ENCODE data around the gene KIAA1958.
A peak's percentile ranks its signal among the peaks of the same experiment; 100 is the strongest.

Gene KIAA1958

DNA sequence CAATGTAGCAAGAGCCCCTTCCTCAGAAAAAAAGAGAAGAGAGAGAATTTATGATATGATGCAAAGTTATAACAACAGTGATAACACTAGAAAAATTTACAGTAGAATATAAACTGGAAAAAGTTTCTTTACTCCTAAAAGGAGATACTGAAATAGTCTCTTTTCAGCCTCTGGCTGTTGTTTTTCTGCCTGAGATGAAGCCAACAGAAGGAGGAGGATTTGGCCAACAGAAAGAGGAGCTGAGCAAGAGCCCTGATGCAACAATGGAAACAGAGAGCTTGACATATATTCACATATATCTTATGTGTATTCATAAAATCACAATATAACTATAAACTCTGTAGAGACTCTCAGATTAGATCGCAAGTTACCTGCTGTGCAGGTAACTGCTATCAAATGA lies 122.2 kb downstream of the KIAA1958 start:
- no peak for DNase-seq

DNA sequence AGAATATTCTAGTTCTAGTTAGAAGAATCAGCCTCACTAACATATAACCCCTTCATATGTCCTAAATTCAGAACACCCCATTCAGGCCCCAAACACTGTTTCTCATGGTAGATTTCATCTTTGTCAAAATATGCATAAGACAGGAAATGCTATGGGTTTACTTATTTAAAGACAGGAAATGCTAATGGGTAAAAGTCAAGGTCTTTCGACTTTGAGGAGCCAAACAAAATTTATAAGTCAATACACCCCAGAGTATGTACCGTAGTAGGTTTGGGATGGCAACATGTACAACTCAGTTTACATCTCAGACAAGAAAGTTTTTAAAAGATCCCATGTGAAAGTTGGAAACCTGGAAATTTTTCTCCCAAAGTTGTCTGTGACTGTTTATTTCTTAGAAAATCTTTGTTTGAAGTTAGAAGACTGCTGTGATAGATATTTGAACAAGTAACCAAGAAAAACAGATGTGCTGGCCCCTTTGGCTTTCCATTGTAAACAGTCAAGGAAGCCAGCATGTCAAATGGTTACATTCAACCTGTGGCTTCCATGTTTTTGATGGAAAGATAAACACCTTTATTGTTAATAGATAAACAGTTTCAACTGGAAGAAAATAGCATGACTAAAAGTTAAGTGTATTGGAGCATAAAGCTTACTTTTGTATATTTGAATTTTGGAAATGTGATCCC lies 129.1 kb downstream of the KIAA1958 start:
- DNase-seq, result no peak

- DNase-seq, result no peak
Measured at GRCh38 chr9:112617371-112617770, 130.7 kb downstream of the KIAA1958 start.

GRCh38 chr9:112618385-112619009 lies 131.9 kb downstream of the KIAA1958 start:
- no peak for DNase-seq

GRCh38 chr9:112620388-112620787 lies 133.8 kb downstream of the KIAA1958 start:
- no peak for DNase-seq

- DNase-seq, result no peak
Measured at GRCh38 chr9:112621018-112621655, 134.5 kb downstream of the KIAA1958 start.

DNA sequence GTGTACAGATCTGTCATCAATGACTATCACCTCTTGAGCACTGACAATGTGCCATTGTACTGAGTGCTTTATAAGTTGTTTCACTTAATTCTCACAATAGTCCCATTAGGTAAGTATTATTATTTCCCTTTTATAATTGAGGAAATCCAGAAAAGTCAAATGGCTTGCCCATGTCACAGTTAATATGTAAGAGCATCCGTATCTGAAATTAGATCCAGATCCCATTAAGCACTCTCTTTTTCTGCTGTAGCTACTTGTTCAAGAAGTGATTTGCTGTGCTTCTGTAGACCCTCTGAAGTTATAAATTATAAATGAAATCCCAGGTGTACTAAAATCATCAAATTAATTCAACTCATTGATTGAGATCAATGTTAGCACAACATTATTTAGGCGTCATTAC lies 136.6 kb downstream of the KIAA1958 start:
- no peak for DNase-seq

GRCh38 chr9:112624711-112625707 lies 138.4 kb downstream of the KIAA1958 start:
- no peak for DNase-seq

DNA sequence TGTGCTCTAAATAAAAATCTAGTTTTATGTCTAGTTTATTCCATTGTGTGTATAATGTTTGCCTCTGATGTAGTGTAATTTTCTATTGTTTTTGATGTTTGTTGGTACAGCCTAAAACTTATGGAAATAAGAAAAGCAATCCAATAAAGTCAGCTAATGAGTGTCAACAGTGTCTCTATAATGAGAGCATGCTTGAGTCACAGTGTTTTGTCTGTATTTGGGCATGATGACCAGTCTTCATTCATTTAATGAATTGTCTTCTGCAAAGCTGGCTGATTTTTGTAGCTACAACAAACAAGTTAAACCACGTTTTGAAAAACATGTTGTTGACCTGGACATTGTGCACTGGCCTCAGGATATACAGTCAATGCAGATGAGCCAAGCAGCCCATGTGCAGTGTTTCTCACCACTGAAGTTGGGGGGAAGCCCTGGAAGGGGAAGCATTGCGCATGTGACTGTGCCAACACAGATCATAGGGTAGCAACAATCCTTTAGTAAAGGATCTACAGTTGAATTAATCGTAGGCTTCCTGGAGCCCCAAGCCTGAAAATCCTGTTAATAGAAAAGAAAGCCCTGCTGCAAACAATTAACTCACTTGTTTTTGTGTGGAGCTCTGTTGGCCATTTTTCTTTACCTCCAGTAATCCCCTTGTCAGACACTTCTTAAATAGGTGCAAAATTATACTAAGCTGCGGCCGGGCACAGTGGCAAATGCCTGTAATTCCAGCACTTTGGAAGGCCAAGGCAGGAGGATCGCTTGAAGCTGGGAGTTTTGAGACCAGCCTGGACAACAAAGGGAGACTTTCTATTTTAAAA lies 143.3 kb downstream of the KIAA1958 start:
- no peak for DNase-seq

DNA sequence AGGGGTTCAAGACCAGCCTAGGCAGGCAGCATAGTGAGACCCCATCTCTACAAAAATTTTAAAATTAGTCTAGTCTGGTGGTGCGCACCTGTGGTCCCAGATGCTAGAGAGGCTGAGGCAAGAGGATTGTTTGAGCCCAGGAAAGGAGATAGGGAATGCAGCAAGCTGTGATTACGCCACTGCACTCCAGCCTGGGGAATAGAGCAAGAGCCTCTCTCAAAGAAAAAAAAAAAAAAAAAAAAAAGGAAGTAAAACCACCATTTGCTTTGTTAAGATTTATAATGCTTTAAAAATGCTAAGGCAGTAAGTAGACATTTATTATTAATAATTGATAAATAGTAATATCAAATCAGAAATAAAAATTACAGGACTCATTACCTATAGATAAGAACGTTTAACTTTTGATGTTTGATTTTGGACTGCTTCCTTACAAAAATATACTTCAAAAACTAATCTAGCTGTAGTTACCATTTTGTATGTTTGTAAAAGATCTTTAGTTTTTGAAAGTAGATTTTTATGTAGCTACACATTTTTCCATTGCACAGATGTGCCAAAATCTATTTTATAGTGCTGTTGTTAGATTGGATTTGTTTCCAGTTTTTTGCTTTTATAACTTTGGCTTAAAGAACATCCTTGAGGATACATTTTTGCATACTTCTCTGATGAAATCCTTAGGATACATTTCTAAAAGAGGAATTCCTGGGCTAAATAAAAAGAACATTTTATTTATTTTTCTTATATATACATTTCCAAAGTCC lies 144.9 kb downstream of the KIAA1958 start:
- DNase-seq, result no peak

- DNase-seq, result no peak
Measured at GRCh38 chr9:112640311-112640710, 153.7 kb downstream of the KIAA1958 start.

- DNase-seq, result no peak
Measured at GRCh38 chr9:112642126-112642525, 155.5 kb downstream of the KIAA1958 start.

GRCh38 chr9:112647596-112647995 lies 161.0 kb downstream of the KIAA1958 start:
- DNase-seq, result no peak

DNA sequence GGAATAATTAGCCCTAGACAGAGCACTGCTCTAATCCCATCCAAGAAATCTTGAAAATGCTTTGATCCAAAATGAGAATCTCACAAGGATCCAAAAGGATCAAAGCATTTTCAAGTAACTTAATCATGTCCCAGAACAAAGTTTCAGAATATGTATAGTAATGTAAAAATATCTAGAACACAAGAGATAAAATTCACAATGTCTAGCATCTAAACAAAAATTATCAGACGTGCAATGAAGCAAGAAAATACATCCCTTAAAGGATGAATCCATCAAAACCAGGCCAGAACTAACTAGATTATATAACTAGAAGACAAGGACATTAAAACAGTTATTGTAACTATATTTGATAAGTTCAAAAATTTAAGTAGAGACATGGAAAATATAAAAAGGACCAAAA lies 162.0 kb downstream of the KIAA1958 start:
- no peak for DNase-seq

GRCh38 chr9:112654282-112654681 lies 167.7 kb downstream of the KIAA1958 start:
- no peak for DNase-seq

DNA sequence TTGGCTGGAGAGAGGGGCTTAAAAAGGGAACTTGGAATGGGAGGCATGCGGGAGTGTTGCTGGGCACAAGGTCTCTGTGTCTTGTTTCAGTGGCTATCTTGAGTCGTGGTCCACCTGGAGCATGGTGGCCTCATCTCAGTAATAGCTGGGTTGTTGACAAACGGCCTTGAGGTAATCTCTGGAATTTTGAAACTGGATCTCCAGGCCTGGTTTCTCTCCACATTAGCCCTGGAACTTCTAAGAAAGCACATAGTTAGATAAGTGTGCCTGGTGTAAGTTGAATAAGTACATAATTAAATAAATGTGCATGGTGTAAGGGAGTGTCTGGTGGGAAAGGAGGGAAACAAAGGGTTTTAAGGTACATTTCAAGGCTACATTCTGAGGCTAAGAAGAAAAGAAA lies 169.0 kb downstream of the KIAA1958 start:
- DNase-seq, result no peak

DNA sequence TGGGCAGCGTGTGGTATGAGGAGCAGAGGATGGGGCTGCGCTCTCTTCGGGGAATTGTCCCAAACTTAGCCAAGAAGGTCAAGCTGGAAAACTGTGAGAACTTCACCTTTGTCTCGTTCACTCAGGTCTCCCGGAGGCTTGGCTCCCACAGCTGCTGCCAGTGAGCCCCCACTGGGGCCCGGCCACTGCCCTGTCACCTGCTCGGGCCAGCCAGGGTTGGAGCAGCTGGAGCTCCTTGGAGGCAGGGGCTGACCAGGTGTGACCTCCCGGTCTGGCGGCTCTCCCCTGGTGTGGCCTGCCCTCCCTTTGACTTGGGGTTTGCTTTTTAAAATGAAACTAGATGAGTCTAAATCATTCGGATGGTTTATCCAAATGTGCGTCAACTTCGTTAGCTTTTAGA lies 173.3 kb downstream of the KIAA1958 start:
- DNase-seq, result no peak

DNA sequence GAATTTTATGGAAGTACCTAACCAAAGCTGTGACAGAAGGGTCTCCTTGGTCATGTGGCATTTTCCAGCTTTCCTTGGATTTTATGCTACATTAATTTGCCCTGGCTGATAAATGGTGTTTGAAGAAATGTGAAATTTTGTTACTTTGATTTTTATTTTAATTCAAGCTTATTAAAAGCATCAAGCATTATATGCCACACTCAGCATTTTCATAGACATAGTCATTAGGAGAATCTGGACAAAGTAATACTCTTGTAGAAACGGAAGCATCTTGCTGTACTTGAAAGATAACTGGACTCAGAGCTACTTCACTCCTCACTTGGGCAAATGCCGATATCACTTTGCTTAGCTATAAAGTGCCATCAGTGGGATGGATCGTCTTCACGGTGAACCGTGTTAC lies 177.1 kb downstream of the KIAA1958 start:
- DNase-seq, result no peak

- DNase-seq, result no peak
Measured at GRCh38 chr9:112664531-112664930, 177.9 kb downstream of the KIAA1958 start.

GRCh38 chr9:112665347-112665746 lies 178.7 kb downstream of the KIAA1958 start:
- DNase-seq, result peak; percentile 12

DNA sequence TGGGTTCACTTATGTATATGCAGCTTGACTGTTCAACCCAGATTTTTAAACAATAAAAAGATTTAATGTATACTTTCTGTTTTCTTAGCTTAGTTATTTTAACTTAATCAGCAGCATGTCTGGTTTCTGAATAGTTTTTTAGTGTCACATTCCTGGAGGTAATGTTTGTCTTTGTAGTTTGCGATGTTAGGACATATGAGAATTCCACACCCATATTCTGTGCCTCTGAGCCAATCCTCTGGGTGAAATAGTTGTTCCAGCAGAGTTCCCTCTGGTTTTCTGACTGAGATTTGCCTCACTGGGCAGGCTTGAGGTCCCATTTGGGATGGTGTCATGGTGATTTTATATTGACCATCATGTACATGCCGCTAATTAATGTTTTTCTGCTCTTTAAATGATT lies 182.7 kb downstream of the KIAA1958 start:
- DNase-seq, result no peak

All from hematopoietic multipotent progenitor cell treated with erythropoietin and hydrocortisone succinate and interleukin-3 and kit ligand, for 8 days (in vitro differentiated cells).